EH (cell line): ENCODE results near the gene COPE.

Experiments used
- DNase-seq: peaks from one replicate; pipeline ENCODE4 v3.0.0-alpha.2; 2015; ENCODE audit warnings: low read depth

COPE gene

GRCh38 chr19:18895038-18895823 lies 24.0 kb downstream of the COPE start:
- peak; percentile 60 for DNase-seq

GRCh38 chr19:18894254-18895037 lies 24.7 kb downstream of the COPE start:
- DNase-seq, result peak; percentile 41

- DNase-seq, result no peak
These were observed 25.5 kb downstream of the COPE start for GRCh38 chr19:18893587-18894253.

- no peak for DNase-seq
These were observed 29.0 kb downstream of the COPE start for GRCh38 chr19:18889949-18890745.

GRCh38 chr19:18886972-18887371 lies 32.2 kb downstream of the COPE start:
- no peak for DNase-seq

GRCh38 chr19:18883526-18884304 lies 35.5 kb downstream of the COPE start:
- DNase-seq, result no peak

- DNase-seq, result no peak
These were observed 37.7 kb downstream of the COPE start for GRCh38 chr19:18881491-18881890.

- DNase-seq, result peak; percentile 27
These were observed 39.4 kb downstream of the COPE start for GRCh38 chr19:18879579-18880373.

- no peak for DNase-seq
These were observed 40.2 kb downstream of the COPE start for GRCh38 chr19:18878858-18879578.

- no peak for DNase-seq
These were observed 41.0 kb downstream of the COPE start for GRCh38 chr19:18878058-18878797.

- DNase-seq, result no peak
These were observed 42.3 kb downstream of the COPE start for GRCh38 chr19:18876865-18877264.

GRCh38 chr19:18875726-18876125 lies 43.5 kb downstream of the COPE start:
- peak; percentile 54 for DNase-seq

- DNase-seq, result no peak
These were observed 47.6 kb downstream of the COPE start for GRCh38 chr19:18871543-18871942.

GRCh38 chr19:18870531-18871172 lies 48.5 kb downstream of the COPE start:
- DNase-seq, result no peak

GRCh38 chr19:18869781-18870530 lies 49.2 kb downstream of the COPE start:
- no peak for DNase-seq

GRCh38 chr19:18869023-18869618 lies 50.1 kb downstream of the COPE start:
- no peak for DNase-seq

GRCh38 chr19:18868380-18869022 lies 50.7 kb downstream of the COPE start:
- DNase-seq, result no peak
